ENCODE data around the gene NEU2.

NEU2 gene

DNA sequence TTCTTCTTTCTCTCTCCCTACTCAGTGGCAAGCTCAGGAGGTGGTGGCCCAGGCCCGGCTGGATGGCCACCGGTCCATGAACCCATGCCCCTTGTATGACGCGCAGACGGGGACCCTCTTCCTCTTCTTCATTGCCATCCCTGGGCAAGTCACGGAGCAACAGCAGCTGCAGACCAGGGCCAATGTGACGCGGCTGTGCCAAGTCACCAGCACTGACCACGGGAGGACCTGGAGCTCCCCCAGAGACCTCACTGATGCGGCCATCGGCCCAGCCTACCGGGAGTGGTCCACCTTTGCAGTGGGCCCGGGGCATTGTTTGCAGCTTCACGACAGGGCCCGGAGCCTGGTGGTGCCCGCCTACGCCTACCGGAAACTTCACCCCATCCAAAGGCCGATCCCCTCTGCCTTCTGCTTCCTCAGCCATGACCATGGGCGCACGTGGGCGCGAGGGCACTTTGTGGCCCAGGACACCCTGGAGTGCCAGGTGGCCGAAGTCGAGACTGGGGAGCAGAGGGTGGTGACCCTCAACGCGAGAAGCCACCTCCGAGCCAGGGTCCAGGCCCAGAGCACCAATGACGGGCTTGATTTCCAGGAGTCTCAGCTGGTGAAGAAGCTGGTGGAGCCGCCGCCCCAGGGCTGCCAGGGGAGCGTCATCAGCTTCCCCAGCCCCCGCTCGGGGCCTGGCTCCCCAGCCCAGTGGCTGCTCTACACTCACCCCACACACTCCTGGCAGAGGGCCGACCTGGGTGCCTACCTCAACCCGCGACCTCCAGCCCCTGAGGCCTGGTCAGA, 1.8 kb downstream of the NEU2 start:
- no peaks in the 10 kb centered on the region for H3K4me1 ChIP-seq (ENCODE audit: control insufficient read depth, insufficient read depth, low read length)
- TF ChIP-seq, protein P1, sequence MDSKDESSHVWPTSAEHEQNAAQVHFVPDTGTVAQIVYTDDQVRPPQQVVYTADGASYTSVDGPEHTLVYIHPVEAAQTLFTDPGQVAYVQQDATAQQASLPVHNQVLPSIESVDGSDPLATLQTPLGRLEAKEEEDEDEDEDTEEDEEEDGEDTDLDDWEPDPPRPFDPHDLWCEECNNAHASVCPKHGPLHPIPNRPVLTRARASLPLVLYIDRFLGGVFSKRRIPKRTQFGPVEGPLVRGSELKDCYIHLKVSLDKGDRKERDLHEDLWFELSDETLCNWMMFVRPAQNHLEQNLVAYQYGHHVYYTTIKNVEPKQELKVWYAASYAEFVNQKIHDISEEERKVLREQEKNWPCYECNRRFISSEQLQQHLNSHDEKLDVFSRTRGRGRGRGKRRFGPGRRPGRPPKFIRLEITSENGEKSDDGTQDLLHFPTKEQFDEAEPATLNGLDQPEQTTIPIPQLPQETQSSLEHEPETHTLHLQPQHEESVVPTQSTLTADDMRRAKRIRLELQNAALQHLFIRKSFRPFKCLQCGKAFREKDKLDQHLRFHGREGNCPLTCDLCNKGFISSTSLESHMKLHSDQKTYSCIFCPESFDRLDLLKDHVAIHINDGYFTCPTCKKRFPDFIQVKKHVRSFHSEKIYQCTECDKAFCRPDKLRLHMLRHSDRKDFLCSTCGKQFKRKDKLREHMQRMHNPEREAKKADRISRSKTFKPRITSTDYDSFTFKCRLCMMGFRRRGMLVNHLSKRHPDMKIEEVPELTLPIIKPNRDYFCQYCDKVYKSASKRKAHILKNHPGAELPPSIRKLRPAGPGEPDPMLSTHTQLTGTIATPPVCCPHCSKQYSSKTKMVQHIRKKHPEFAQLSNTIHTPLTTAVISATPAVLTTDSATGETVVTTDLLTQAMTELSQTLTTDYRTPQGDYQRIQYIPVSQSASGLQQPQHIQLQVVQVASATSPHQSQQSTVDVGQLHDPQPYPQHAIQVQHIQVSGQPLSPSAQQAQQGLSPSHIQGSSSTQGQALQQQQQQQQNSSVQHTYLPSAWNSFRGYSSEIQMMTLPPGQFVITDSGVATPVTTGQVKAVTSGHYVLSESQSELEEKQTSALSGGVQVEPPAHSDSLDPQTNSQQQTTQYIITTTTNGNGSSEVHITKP (tag by site-specific recombination; IDR thresholded peaks at IDR 0.05): no peak
- TF ChIP-seq ZNF560 (tag by site-specific recombination; IDR thresholded peaks at IDR 0.05; ENCODE audit: borderline replicate concordance) (no peak), ZNF404 (tag by site-specific recombination; IDR thresholded peaks at IDR 0.05) (no peak), SALL2 (tag by site-specific recombination; IDR thresholded peaks at IDR 0.05; ENCODE audit: borderline replicate concordance) (no peak), ZNF341 (tag by site-specific recombination; IDR thresholded peaks at IDR 0.05; ENCODE audit: low read depth) (no peak), ZNF843 (tag by site-specific recombination; IDR thresholded peaks at IDR 0.05) (no peak), ZNF112 (tag by site-specific recombination; IDR thresholded peaks at IDR 0.05) (no peak), ZNF24 (tag by site-specific recombination; IDR thresholded peaks at IDR 0.05) (no peak), ZNF664 (tag by site-specific recombination; IDR thresholded peaks at IDR 0.05) (no peak), ZNF626 (tag by site-specific recombination; IDR thresholded peaks at IDR 0.05) (no peak), ZXDB (tag by site-specific recombination; IDR thresholded peaks at IDR 0.05) (no peak), ZNF837 (tag by site-specific recombination; IDR thresholded peaks at IDR 0.05) (no peak), ZNF423 (tag by site-specific recombination; IDR thresholded peaks at IDR 0.05) (no peak), ZFP41 (tag by site-specific recombination; IDR thresholded peaks at IDR 0.05; ENCODE audit: borderline replicate concordance) (no peak)
- TF ChIP-seq, protein P2, sequence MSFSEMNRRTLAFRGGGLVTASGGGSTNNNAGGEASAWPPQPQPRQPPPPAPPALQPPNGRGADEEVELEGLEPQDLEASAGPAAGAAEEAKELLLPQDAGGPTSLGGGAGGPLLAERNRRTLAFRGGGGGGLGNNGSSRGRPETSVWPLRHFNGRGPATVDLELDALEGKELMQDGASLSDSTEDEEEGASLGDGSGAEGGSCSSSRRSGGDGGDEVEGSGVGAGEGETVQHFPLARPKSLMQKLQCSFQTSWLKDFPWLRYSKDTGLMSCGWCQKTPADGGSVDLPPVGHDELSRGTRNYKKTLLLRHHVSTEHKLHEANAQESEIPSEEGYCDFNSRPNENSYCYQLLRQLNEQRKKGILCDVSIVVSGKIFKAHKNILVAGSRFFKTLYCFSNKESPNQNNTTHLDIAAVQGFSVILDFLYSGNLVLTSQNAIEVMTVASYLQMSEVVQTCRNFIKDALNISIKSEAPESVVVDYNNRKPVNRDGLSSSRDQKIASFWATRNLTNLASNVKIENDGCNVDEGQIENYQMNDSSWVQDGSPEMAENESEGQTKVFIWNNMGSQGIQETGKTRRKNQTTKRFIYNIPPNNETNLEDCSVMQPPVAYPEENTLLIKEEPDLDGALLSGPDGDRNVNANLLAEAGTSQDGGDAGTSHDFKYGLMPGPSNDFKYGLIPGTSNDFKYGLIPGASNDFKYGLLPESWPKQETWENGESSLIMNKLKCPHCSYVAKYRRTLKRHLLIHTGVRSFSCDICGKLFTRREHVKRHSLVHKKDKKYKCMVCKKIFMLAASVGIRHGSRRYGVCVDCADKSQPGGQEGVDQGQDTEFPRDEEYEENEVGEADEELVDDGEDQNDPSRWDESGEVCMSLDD (tag by site-specific recombination; IDR thresholded peaks at IDR 0.05): no peak
- TF ChIP-seq, protein P3, sequence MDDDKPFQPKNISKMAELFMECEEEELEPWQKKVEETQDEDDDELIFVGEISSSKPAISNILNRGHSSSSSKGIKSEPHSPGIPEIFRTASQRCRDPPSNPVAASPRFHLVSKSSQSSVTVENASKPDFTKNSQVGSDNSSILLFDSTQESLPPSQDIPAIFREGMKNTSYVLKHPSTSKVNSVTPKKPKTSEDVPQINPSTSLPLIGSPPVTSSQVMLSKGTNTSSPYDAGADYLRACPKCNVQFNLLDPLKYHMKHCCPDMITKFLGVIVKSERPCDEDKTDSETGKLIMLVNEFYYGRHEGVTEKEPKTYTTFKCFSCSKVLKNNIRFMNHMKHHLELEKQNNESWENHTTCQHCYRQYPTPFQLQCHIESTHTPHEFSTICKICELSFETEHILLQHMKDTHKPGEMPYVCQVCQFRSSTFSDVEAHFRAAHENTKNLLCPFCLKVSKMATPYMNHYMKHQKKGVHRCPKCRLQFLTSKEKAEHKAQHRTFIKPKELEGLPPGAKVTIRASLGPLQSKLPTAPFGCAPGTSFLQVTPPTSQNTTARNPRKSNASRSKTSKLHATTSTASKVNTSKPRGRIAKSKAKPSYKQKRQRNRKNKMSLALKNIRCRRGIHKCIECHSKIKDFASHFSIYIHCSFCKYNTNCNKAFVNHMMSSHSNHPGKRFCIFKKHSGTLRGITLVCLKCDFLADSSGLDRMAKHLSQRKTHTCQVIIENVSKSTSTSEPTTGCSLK (tag by site-specific recombination; IDR thresholded peaks at IDR 0.05): no peak
- no peak overlapping the region for H3K27ac ChIP-seq (ENCODE audit: extremely low read depth, low read depth, low read length)
- H3K36me3 ChIP-seq (ENCODE audit: control insufficient read depth in 2 of 2, insufficient read depth in 1 of 2, low read length in 2 of 2): no peaks in the 10 kb centered on the region
- ChIA-PET CTCF (interaction anchor here (0.5 to 2.2 kb wide), 5 partner anchors 19 to 225 kb away, joined by 3 to 8 read pairs (median 3); no protein-coding TSS in a partner anchor), POLR2A (no interaction called here)
- H3K9me3 ChIP-seq (ENCODE audit: control insufficient read depth, insufficient read depth, low read depth, low read length): no peaks in the 10 kb centered on the region
- H3K4me3 ChIP-seq (ENCODE audit: low read depth, low read length): no peak overlapping the region
